Lower leg skin (tissue), 4 donors: Measurements from ENCODE around the gene HINFP. TPM values are rescaled to one million over a fixed set of nuclear protein-coding genes. Genes with fewer than 3 reads are reported as not detected.
"Not testable (repeated sequence)": the region's sequence is repeated elsewhere in the genome, so short reads cannot be mapped to it uniquely, and the experiment has no call there.

Source experiments
- DNase-seq, 2 donors: peaks; one replicate each; pipeline ENCODE4 v3.0.0-alpha.2; 2019; ENCODE audit warnings: low spot score in 2 of 2
- H3K4me3 ChIP-seq: fragments of 200-600 bp; sonication (generic); 2 replicates; pipeline ENCODE4 v1.5.1; 2017; ENCODE audit warnings: mild to moderate bottlenecking, low read depth; ENCODE audit not compliant: poor library complexity, severe bottlenecking
- POLR2A ChIP-seq, 2 donors: fragments of 450-650 bp; IDR thresholded peaks; one replicate each; pipeline ENCODE4 v1.6.1; 2016 to 2017; ENCODE audit warnings: antibody characterized with exemption in 2 of 2, mild to moderate bottlenecking in 1 of 2, moderate library complexity in 1 of 2
- WGBS, 2 donors: methylation state at CpG; one replicate each; pipeline ENCODE4 v1.1.5; 2018; 5-methylcytosine and 5-hydroxymethylcytosine counted together
- intact Hi-C: fragments of 100-400 bp; cut with DNase I; formaldehyde crosslinking; loops from one replicate; pipeline ENCODE4 v1.15.0; 2023; ENCODE audit warnings: low total_unique reads
- total RNA-seq, 4 donors: library from RNA; depleted of rRNA; stranded (reverse); fragments of >200 nt; gene quantifications; one replicate each; pipeline ENCODE4 v1.1.0, GENCODE V29; 2016
- TF ChIP-seq, protein P1 (sequence below), 3 donors: fragments of 450-650 bp; IDR thresholded peaks; one replicate each; pipeline ENCODE4 v1.5.1; 2016; ENCODE audit warnings: antibody characterized with exemption in 3 of 3, mild to moderate bottlenecking in 3 of 3, moderate library complexity in 2 of 3

Gene HINFP
- total RNA-seq, 4 donors from 2014 or later = 15.0 to 39.6 (median 31.2) TPM

DNA sequence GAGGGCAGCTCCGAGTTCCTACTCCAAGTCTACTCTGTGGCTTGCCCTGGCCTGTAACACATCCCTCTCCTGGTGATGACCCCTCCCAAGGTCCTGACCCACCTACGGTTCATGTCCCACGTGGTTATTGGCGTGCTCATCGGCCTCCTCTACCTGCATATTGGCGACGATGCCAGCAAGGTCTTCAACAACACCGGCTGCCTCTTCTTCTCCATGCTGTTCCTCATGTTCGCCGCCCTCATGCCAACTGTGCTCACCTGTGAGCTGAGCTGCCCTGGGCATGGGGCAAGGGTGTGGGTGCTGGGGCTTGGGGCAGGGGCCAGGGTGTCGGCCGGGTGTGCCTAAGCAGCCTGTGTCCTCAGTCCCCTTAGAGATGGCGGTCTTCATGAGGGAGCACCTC is 37.1 kb downstream of the HINFP start:
- no peak overlapping the region for H3K4me3 ChIP-seq
- TF ChIP-seq, protein P1, sequence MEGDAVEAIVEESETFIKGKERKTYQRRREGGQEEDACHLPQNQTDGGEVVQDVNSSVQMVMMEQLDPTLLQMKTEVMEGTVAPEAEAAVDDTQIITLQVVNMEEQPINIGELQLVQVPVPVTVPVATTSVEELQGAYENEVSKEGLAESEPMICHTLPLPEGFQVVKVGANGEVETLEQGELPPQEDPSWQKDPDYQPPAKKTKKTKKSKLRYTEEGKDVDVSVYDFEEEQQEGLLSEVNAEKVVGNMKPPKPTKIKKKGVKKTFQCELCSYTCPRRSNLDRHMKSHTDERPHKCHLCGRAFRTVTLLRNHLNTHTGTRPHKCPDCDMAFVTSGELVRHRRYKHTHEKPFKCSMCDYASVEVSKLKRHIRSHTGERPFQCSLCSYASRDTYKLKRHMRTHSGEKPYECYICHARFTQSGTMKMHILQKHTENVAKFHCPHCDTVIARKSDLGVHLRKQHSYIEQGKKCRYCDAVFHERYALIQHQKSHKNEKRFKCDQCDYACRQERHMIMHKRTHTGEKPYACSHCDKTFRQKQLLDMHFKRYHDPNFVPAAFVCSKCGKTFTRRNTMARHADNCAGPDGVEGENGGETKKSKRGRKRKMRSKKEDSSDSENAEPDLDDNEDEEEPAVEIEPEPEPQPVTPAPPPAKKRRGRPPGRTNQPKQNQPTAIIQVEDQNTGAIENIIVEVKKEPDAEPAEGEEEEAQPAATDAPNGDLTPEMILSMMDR (IDR thresholded peaks at IDR 0.05) = no peak
- no peak for TF ChIP-seq POLR2A (IDR thresholded peaks at IDR 0.05)
- 90 to 93% methylated on average over 13 of the region's 13 CpGs for WGBS, 2 donors
- intact Hi-C loops = no loop called here
- DNase-seq = no peak

DNA sequence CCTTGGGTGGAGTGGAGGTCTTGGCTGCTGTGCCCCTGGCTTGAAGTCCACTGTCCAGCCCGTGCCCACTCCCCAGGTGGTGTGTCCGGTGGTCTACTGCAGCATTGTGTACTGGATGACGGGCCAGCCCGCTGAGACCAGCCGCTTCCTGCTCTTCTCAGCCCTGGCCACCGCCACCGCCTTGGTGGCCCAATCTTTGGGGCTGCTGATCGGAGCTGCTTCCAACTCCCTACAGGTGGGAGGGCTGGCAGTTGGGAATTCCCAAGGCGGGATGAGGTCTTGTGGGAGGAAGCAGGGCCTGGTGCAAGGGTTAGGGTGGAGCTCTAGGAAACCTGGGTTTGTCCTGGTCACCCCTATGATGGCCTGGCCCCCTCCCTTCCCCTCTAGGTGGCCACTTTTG is 38.8 kb downstream of the HINFP start:
- TF ChIP-seq, protein P1 (IDR thresholded peaks at IDR 0.05) = no peak
- no peak for TF ChIP-seq POLR2A (IDR thresholded peaks at IDR 0.05)
- intact Hi-C loops = no loop called here
- H3K4me3 ChIP-seq = no peak overlapping the region
- WGBS, 2 donors = 93 to 97% methylated on average over 8 to 9 of the region's 9 CpGs
- DNase-seq = no peak

DNA sequence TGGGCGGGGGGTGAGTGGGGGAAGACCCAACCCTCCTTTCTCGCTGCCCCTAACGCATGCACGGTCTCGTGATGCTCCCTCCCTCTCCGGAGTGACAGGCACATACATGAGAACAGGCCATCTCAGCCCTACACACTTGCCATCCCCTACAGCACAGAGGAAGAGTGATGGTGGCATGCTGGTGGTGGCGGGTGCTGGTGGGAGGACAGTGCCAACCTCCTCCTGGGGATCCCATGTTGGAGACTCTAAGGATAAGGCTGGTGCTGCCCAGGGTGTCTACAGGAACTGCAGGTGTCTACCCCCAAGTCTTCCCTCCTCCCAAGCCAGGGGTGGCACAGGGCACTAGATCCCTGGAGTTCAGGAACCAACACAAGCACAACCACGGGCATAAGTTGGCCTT is 40.5 kb downstream of the HINFP start:
- intact Hi-C loops = no loop called here
- WGBS, 2 donors = 87% methylated on average over 8 of the region's 8 CpGs

DNA sequence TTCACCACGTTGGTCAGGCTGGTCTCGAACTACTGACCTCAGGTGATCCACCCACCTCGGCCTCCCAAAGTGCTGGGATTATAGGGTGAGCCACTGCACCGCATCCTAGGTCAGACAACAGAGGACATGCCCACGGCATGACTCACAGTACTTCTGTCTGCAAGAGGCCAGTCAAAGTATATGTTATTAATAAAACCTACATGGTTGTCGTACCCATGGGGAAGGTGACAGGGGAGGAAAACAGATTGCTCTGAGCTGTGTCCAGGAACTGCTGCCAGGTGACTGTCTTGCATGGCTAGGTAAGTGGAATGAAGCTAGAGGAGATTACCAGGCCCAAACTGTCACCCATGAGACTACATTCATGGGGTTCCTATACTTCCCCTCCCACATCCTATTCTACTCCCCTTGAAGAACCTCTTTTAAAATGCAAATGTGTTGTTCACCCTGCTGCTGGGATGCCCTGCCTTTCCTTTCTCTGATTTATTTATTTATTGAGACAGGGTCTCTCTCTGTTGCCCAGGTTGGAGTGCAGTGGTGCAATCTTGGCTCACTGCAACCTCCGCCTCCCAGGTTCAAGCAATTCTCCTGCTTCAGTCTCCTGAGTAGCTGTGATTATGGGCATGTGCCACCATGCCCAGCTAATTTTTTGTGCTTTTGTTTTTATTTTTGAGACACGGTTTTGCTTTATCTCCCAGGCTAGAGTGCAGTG is 45.1 kb downstream of the HINFP start:
- H3K4me3 ChIP-seq = no peak overlapping the region
- TF ChIP-seq, protein P1 (IDR thresholded peaks at IDR 0.05) = no peak
- TF ChIP-seq POLR2A (IDR thresholded peaks at IDR 0.05) = no peak
- intact Hi-C loops = loop anchor here (2.0 kb wide), 1 partner anchor 58 kb away; no protein-coding TSS in a partner anchor
- WGBS, 2 donors = 59 to 61% methylated on average over 8 of the region's 8 CpGs
- DNase-seq = no peak

More for the DNA sequence above, 40.5 kb downstream of the HINFP start:
- TF ChIP-seq, protein P1 (IDR thresholded peaks at IDR 0.05) = no peak
- no peak for TF ChIP-seq POLR2A (IDR thresholded peaks at IDR 0.05)
- DNase-seq = no peak
- no peak overlapping the region for H3K4me3 ChIP-seq

DNA sequence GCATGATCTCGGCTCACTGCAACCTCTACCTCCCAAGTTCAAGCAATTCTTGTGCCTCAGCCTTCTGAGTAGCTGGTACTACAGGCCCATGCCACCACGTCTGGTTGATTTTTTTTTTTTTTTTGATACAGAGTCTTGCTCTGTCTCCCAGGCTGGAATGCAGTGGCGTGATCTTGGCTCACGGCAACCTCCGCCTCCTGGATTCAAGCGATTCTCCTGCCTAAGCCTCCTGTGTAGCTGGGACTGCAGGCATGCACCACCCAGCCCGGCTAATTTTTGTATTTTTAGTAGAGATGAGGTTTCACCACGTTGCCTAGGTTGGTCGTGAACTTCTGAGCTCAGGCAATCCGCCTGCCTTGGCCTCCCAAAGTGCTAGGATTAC is 45.7 kb downstream of the HINFP start:
- intact Hi-C loops = loop anchor here (2.0 kb wide), 1 partner anchor 58 kb away; no protein-coding TSS in a partner anchor
- 61 to 62% methylated on average over 10 of the region's 10 CpGs for WGBS, 2 donors

DNA sequence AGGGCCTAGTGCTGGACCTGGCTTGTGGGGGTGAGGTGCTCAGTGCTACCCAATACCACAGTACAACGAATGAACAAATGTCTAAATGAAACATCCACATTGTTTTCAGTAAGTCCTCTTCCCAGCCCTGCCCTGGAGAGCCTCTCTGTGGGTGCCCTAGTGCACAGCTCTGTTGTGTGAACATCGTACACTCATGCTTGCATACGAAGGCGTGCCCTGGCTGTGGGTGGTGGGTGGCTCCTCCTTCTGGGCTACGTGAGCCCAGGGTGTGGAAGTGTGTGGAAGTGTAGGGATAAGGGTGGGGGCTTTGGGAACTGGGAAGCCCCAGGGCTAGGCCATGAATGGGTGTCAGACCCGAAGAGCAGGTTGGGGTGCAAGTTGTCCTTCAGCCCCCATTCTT is 46.6 kb downstream of the HINFP start:
- peak in 1 of 2 donors; percentile 53 for DNase-seq
- TF ChIP-seq POLR2A (IDR thresholded peaks at IDR 0.05) = no peak
- TF ChIP-seq, protein P1 (IDR thresholded peaks at IDR 0.05) = no peak
- intact Hi-C loops = loop anchor here (2.0 kb wide), 1 partner anchor 59 kb away; no protein-coding TSS in a partner anchor
- WGBS, 2 donors = 29 to 30% methylated on average over 6 of the region's 6 CpGs
- no peak overlapping the region for H3K4me3 ChIP-seq

More for the DNA sequence above, 45.7 kb downstream of the HINFP start:
- DNase-seq, H3K4me3 ChIP-seq: not testable (repeated sequence)
